A549 (cell line): ENCODE measurements around the gene SREK1IP1. TPM values are rescaled to one million over a fixed set of nuclear protein-coding genes. Genes with fewer than 3 reads are reported as not detected.
"Not testable (repeated sequence)": the region's sequence is repeated elsewhere in the genome, so short reads cannot be mapped to it uniquely, and the experiment has no call there.

Source experiments
- ATAC-seq, 2 experiments: fragments of 200-7000 bp in 1 of 2; fragments of >200 bp in 1 of 2; cut with Nextera tagmentation in 1 of 2; cut with Tn5 transposase in 1 of 2; 3 replicates each; pipeline versions ENCODE4 v1.8.0 to v1.9.1; 2018 to 2020; ENCODE audit warnings: mild to moderate bottlenecking in 1 of 2, moderate library complexity in 1 of 2
- CTCF ChIA-PET: fragments of 300-600 bp; sonication (Branson Sonifier 250); formaldehyde crosslinking; extraction: SDS; loops from one replicate; lab custom pipeline; 2021; ENCODE audit warnings: antibody characterized with exemption, inconsistent platforms; lab: Yijun Ruan, JAX
- POLR2A ChIA-PET: fragments of 350-600 bp; formaldehyde crosslinking; extraction: SDS; loops from one replicate; lab custom pipeline; 2021; ENCODE audit warnings: antibody characterized with exemption, inconsistent platforms; lab: Yijun Ruan, JAX
- DNase-seq, 2 experiments: peaks; one replicate each; pipeline versions ENCODE4 v3.0.0 to v3.0.0-alpha.2; 2011 to 2016; ENCODE audit warnings: low read depth in 1 of 2, low spot score in 1 of 2
- FAIRE-seq: peaks from 2 replicates; lab custom pipeline; 2011; peaks lifted over from hg19 to GRCh38; lab: Jason Lieb, UNC
- H3K27ac ChIP-seq, 2 experiments: fragments of >200 bp; sonication (Bioruptor Twin); formaldehyde crosslinking; 3 replicates each; pipeline ENCODE4 v1.5.1; 2016 to 2017
- H3K4me1 ChIP-seq: fragments of >200 bp; sonication (Bioruptor Twin); formaldehyde crosslinking; 3 replicates; pipeline ENCODE4 v1.6.1; 2016
- H3K4me2 ChIP-seq: fragments of >200 bp; sonication (Bioruptor Twin); formaldehyde crosslinking; 3 replicates; pipeline ENCODE4 v1.6.1; 2016
- H3K4me3 ChIP-seq: fragments of >200 bp; sonication (Bioruptor Twin); formaldehyde crosslinking; 3 replicates; pipeline ENCODE4 v1.5.1; 2016
- H3K9me3 ChIP-seq: fragments of >200 bp; sonication (Bioruptor Twin); formaldehyde crosslinking; 3 replicates; pipeline ENCODE4 v1.6.1; 2016
- CBX8 ChIP-seq: fragments of 200-600 bp; sonication (generic); IDR thresholded peaks from 2 replicates; pipeline ENCODE4 v1.6.1; 2016
- CEBPB ChIP-seq, 2 experiments: fragments of >200 bp in 1 of 2; sonication (Bioruptor Twin) in 1 of 2; formaldehyde crosslinking in 1 of 2; IDR thresholded peaks; 2 replicates each; pipeline ENCODE4 v1.6.1; 2012 to 2016
- EHMT2 ChIP-seq: fragments of 200-600 bp; sonication (generic); IDR thresholded peaks from 2 replicates; pipeline ENCODE4 v1.6.1; 2016; ENCODE audit warnings: antibody characterized with exemption, low read depth, mild to moderate bottlenecking, moderate library complexity
- EP300 ChIP-seq, 2 experiments: fragments of >200 bp; sonication (Bioruptor Twin); formaldehyde crosslinking; IDR thresholded peaks; 2 replicates in 1 of 2; 3 replicates in 1 of 2; pipeline ENCODE4 v1.6.1; 2016 to 2017
- FOSL2 ChIP-seq, 2 experiments: fragments of 450-650 bp in 1 of 2; fragments of >200 bp in 1 of 2; sonication (Bioruptor Twin) in 1 of 2; formaldehyde crosslinking; IDR thresholded peaks; 2 replicates each; pipeline versions ENCODE4 v1.5.0 to v1.6.1; 2016 to 2020; ENCODE audit warnings: mild to moderate bottlenecking in 1 of 2, moderate library complexity in 1 of 2
- FOXS1 ChIP-seq: fragments of 250-450 bp; sonication (Bioruptor Pico); IDR thresholded peaks from 2 replicates; pipeline ENCODE4 v1.5.0; 2020; ENCODE audit warnings: mild to moderate bottlenecking, moderate library complexity
- HEYL ChIP-seq: fragments of 250-450 bp; sonication (Bioruptor Pico); IDR thresholded peaks from 2 replicates; pipeline ENCODE4 v1.8.0; 2021; ENCODE audit warnings: mild to moderate bottlenecking, moderate library complexity
- HOXB13 ChIP-seq: fragments of 250-450 bp; sonication (Bioruptor Pico); IDR thresholded peaks from 2 replicates; pipeline ENCODE4 v1.5.0; 2020; ENCODE audit warnings: low read depth, mild to moderate bottlenecking, moderate library complexity
- KDM5A ChIP-seq: fragments of 200-600 bp; sonication (generic); IDR thresholded peaks from 2 replicates; pipeline ENCODE4 v1.6.1; 2016; ENCODE audit warnings: antibody characterized with exemption, mild to moderate bottlenecking
- MAFK ChIP-seq: fragments of 450-650 bp; IDR thresholded peaks from 2 replicates; pipeline ENCODE4 v1.6.1; 2014; ENCODE audit not compliant: partially characterized antibody
- MAZ ChIP-seq: fragments of 150-350 bp; IDR thresholded peaks from 2 replicates; pipeline ENCODE4 v1.6.1; 2014; ENCODE audit warnings: antibody characterized with exemption, low read depth, low read length, borderline replicate concordance
- NPAS2 ChIP-seq: fragments of 250-450 bp; sonication (Bioruptor Pico); IDR thresholded peaks from 2 replicates; pipeline ENCODE4 v1.8.0; 2022; ENCODE audit warnings: mild to moderate bottlenecking, moderate library complexity, borderline replicate concordance
- POLR2A ChIP-seq: IDR thresholded peaks from 2 replicates; pipeline ENCODE4 v1.6.1; 2012; ENCODE audit warnings: mild to moderate bottlenecking, low read length
- RARB ChIP-seq: fragments of 250-450 bp; sonication (Bioruptor Pico); IDR thresholded peaks from 2 replicates; pipeline ENCODE4 v1.8.0; 2021; ENCODE audit warnings: mild to moderate bottlenecking, moderate library complexity
- RFX5 ChIP-seq: fragments of 450-650 bp; IDR thresholded peaks from 2 replicates; pipeline ENCODE4 v1.7.1; 2014; ENCODE audit warnings: antibody characterized with exemption, mild to moderate bottlenecking, moderate library complexity
- RNF2 ChIP-seq: fragments of 200-600 bp; sonication (generic); IDR thresholded peaks from 2 replicates; pipeline ENCODE4 v1.6.1; 2016; ENCODE audit warnings: low read depth, mild to moderate bottlenecking, antibody characterized with exemption, moderate library complexity, borderline replicate concordance
- SREBF2 ChIP-seq: fragments of 450-650 bp; IDR thresholded peaks from 2 replicates; pipeline ENCODE4 v1.6.1; 2014; ENCODE audit warnings: mild to moderate bottlenecking, moderate library complexity
- TP53 ChIP-seq: fragments of 250-450 bp; sonication (Bioruptor Pico); IDR thresholded peaks from 2 replicates; pipeline ENCODE4 v1.5.0; 2021; ENCODE audit warnings: mild to moderate bottlenecking, moderate library complexity
- USF2 ChIP-seq: fragments of 450-650 bp; IDR thresholded peaks from 2 replicates; pipeline ENCODE4 v1.6.1; 2014; ENCODE audit warnings: antibody characterized with exemption
- ZFP36 ChIP-seq: fragments of 450-650 bp; IDR thresholded peaks from 2 replicates; pipeline ENCODE4 v1.6.1; 2014; ENCODE audit warnings: borderline replicate concordance; ENCODE audit not compliant: partially characterized antibody
- ZNF302 ChIP-seq: fragments of 250-450 bp; sonication (Bioruptor Pico); IDR thresholded peaks from 2 replicates; pipeline ENCODE4 v1.9.0; 2021; ENCODE audit warnings: inconsistent platforms, mild to moderate bottlenecking, moderate library complexity
- ZSCAN20 ChIP-seq: fragments of 250-450 bp; sonication (Bioruptor Pico); IDR thresholded peaks from 2 replicates; pipeline ENCODE4 v1.8.0; 2022; ENCODE audit warnings: mild to moderate bottlenecking, moderate library complexity
- WGBS: methylation state at CpG from one replicate; pipeline ENCODE4 v1.1.6; 2017; ENCODE audit errors: missing lambda C conversion rate; 5-methylcytosine and 5-hydroxymethylcytosine counted together
- polyA plus RNA-seq, 4 experiments: library from polyadenylated mRNA; depleted of rRNA in 3 of 4; stranded (reverse); fragments of >200 nt; fragmentation: RNase III in 1 of 4; extraction: RNeasy Plus Mini Kit Qiagen cat#74134 plus additional on column Dnase treatment in 1 of 4; gene quantifications; 2 replicates in 3 of 4; 3 replicates in 1 of 4; pipeline ENCODE4 v1.2.3, GENCODE V29; 2011 to 2017
- TF ChIP-seq, protein P1 (sequence below): fragments of 250-450 bp; sonication (Bioruptor Pico); IDR thresholded peaks from 2 replicates; pipeline ENCODE4 v1.5.0; 2021; ENCODE audit warnings: mild to moderate bottlenecking, moderate library complexity, borderline replicate concordance

The SREK1IP1 gene
- polyA plus RNA-seq, 2 of the 4 experiments (the other 2 are of a cell fraction), result 4.7 to 7.5 TPM

GRCh38 chr5:64722588-64722987, 45.9 kb downstream of the SREK1IP1 start:
- WGBS, result 67% methylated on average over 3 of the region's 3 CpGs
- Histone ChIP-seq H3K4me3 (no peak overlapping the region), H3K4me2 (no peak overlapping the region), H3K4me1 (no peaks in the 10 kb centered on the region), H3K27ac (no peak overlapping the region), H3K9me3 (no peaks in the 10 kb centered on the region)
- FAIRE-seq (no peak), DNase-seq (no peak), ATAC-seq (no peak)
- TF ChIP-seq ZFP36, result no peak
- TF ChIP-seq HEYL, result no peak
- TF ChIP-seq RFX5, result no peak
- no peak for TF ChIP-seq RNF2
- TF ChIP-seq POLR2A, result no peak
- TF ChIP-seq EP300 (IDR thresholded peaks at IDR 0.05), result no peak
- no peak for TF ChIP-seq EHMT2
- CTCF ChIA-PET, result no interaction called here
- POLR2A ChIA-PET, result no interaction called here

GRCh38 chr5:64714495-64714894, 54.0 kb downstream of the SREK1IP1 start:
- WGBS, result 84% methylated on average over 11 of the region's 16 CpGs
- H3K4me1 ChIP-seq, DNase-seq, POLR2A ChIA-PET, H3K4me2 ChIP-seq, CTCF ChIA-PET, FAIRE-seq, H3K9me3 ChIP-seq, H3K27ac ChIP-seq, ATAC-seq, H3K4me3 ChIP-seq: not testable (repeated sequence)

DNA sequence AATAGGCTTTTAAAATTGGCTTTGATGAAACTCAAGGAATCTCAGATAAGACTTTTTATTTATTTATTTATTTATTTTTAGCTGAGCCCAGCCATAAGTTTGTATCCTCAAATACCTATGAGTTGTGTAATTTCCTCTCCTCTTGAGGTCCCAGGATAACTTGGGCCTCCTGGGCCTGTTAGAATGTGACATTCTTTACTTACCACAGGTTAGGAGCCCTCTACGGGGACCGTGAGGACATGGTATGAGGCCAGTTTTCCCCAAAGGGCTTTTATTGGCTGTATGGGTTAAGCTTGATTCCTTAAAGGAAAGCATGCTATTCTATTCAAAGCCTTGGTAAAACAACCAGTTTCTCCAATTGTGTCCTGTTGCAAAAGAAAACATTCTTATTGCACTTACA, 61.3 kb downstream of the SREK1IP1 start:
- no peak for ATAC-seq
- Histone ChIP-seq H3K9me3 (no peaks in the 10 kb centered on the region), H3K27ac (no peak overlapping the region), H3K4me1 (no peaks in the 10 kb centered on the region), H3K4me2 (no peak overlapping the region), H3K4me3 (no peak overlapping the region)
- ChIA-PET POLR2A (no interaction called here), CTCF (no interaction called here)
- no peak for TF ChIP-seq CBX8
- TF ChIP-seq, protein P1, sequence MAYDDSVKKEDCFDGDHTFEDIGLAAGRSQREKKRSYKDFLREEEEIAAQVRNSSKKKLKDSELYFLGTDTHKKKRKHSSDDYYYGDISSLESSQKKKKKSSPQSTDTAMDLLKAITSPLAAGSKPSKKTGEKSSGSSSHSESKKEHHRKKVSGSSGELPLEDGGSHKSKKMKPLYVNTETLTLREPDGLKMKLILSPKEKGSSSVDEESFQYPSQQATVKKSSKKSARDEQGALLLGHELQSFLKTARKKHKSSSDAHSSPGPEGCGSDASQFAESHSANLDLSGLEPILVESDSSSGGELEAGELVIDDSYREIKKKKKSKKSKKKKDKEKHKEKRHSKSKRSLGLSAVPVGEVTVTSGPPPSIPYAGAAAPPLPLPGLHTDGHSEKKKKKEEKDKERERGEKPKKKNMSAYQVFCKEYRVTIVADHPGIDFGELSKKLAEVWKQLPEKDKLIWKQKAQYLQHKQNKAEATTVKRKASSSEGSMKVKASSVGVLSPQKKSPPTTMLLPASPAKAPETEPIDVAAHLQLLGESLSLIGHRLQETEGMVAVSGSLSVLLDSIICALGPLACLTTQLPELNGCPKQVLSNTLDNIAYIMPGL (CRISPR knock-in tag), result no peak
- 74% methylated on average over 2 of the region's 2 CpGs for WGBS
- FAIRE-seq, result no peak
- no peak for DNase-seq

GRCh38 chr5:64706074-64706473, 62.4 kb downstream of the SREK1IP1 start:
- H3K4me1 ChIP-seq, H3K9me3 ChIP-seq, DNase-seq, CTCF ChIA-PET, FAIRE-seq, H3K4me3 ChIP-seq, ATAC-seq, H3K27ac ChIP-seq, H3K4me2 ChIP-seq, POLR2A ChIA-PET: not testable (repeated sequence)
- WGBS, result 50% methylated on average over 2 of the region's 2 CpGs

DNA sequence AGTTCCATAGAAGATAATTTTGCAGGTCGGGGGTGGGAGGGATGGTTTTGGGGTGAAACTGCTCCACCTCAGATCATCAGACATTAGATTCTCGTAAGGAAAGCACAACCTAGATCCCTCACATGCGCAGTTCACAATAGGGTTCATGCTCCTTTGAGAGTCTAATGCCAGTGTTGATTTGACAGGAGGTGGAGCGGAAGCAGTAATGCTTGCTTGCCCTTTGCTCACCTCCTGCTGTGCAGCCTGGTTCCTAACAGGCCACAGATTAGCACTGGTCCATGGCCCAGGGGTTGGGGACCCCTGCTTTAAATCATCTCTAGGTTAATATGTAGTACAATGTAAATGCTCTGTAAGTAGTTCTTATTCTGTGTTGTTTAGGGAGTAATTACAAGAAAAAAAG, 67.7 kb downstream of the SREK1IP1 start:
- ChIA-PET POLR2A (no interaction called here), CTCF (no interaction called here)
- DNase-seq (no peak), FAIRE-seq (no peak)
- H3K27ac ChIP-seq, result no peak overlapping the region
- H3K4me1 ChIP-seq, result no peaks in the 10 kb centered on the region
- TF ChIP-seq HOXB13 (CRISPR knock-in tag) (no peak), FOSL2 (IDR thresholded peaks at IDR 0.05) (no peak), FOSL2 (CRISPR knock-in tag; IDR thresholded peaks at IDR 0.05) (no peak), MAFK (no peak), SREBF2 (no peak), FOXS1 (CRISPR knock-in tag) (no peak), ZNF302 (CRISPR knock-in tag) (no peak), RARB (no peak), TP53 (CRISPR knock-in tag) (no peak), USF2 (no peak), CEBPB (IDR thresholded peaks at IDR 0.05) (no peak), MAZ (no peak), ZSCAN20 (CRISPR knock-in tag) (no peak), CBX8 (no peak), NPAS2 (CRISPR knock-in tag) (no peak), HEYL (no peak), EHMT2 (no peak), KDM5A (no peak)
- TF ChIP-seq, all 56 proteins: peak for 0
- 59% methylated on average over 4 of the region's 4 CpGs for WGBS
- Histone ChIP-seq H3K9me3 (no peaks in the 10 kb centered on the region), H3K4me3 (no peak overlapping the region), H3K4me2 (no peak overlapping the region)
- ATAC-seq, result no peak

DNA sequence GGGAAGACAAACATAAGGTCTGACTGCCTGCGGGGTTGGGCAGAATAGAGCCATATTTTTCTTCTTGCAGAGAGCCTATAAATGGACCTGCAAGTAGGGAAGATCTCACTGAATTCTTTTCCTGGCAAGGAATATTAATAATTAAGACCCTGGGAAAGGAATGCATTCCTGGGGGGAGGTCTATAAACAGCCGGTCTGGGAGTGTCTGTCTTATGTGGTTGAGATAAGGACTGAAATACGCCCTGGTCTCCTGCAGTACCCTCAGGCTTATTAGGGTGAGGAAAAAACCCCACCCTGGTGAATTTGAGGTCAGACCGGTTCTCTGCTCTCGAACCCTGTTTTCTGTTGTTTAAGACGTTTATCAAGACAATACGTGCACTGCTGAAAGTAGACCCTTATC, 72.1 kb downstream of the SREK1IP1 start:
- ATAC-seq, H3K4me2 ChIP-seq, POLR2A ChIA-PET, H3K4me1 ChIP-seq, CTCF ChIA-PET, H3K27ac ChIP-seq, FAIRE-seq, DNase-seq, H3K9me3 ChIP-seq, H3K4me3 ChIP-seq: not testable (repeated sequence)
- 51% methylated on average over 7 of the region's 7 CpGs for WGBS
